ENCODE measurements around the gene ARHGAP42.
"Not testable (repeated sequence)": the region's sequence is repeated elsewhere in the genome, so short reads cannot be mapped to it uniquely, and the experiment has no call there.

ARHGAP42 gene

DNA sequence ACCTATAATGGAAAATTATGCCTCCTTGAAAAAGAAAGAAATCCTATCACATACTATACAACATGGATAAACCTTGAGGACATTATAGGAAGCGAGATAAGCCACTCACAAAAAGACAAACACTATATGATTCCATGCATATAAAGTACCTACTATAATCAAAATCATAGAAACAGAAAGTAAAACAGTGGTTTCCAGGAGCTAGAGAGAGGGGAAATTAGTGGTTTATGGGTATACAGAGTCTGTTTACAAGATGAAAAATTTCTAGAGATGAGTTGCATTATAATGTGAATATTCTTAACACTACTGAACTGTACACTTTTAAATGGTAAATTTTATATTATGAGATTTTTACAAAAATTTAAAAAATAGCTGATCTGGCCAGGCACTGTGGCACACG is 40.5 kb upstream of the ARHGAP42 start:
- H3K27ac ChIP-seq (ENCODE audit: low read depth, low read length), result no peak overlapping the region
- no peak overlapping the region for H3K4me2 ChIP-seq (ENCODE audit: low read length)
- no peaks in the 10 kb centered on the region for H3F3A ChIP-seq (ENCODE audit: control insufficient read depth, insufficient read depth)
- H3K4me1 ChIP-seq (ENCODE audit: control insufficient read depth, low read length), result no peaks in the 10 kb centered on the region
- no peaks in the 10 kb centered on the region for H3K36me3 ChIP-seq (ENCODE audit: control insufficient read depth, low read length)
- no peaks in the 10 kb centered on the region for H3K79me2 ChIP-seq (ENCODE audit: control insufficient read depth, low read length)
- H3K9me2 ChIP-seq (replicated peaks; ENCODE audit: control insufficient read depth, low read length), result no peaks in the 10 kb centered on the region
- no peaks in the 10 kb centered on the region for H3K9me3 ChIP-seq (ENCODE audit: control insufficient read depth, insufficient read depth, low read length)
- no peaks in the 10 kb centered on the region for H3K27me3 ChIP-seq (ENCODE audit: control insufficient read depth, low read length)
- no peaks in the 10 kb centered on the region for H4K20me1 ChIP-seq (ENCODE audit: control insufficient read depth, insufficient read depth, low read depth, low read length)
- TF ChIP-seq CTCF (IDR thresholded peaks at IDR 0.05; ENCODE audit: low read depth, low read length, poor library complexity, severe bottlenecking), result no peak
- TF ChIP-seq EZH2phosphoT487 (IDR thresholded peaks at IDR 0.05; ENCODE audit: borderline replicate concordance, low read length), result no peak
- no peak overlapping the region for H3K4me3 ChIP-seq (ENCODE audit: low read length)

DNA sequence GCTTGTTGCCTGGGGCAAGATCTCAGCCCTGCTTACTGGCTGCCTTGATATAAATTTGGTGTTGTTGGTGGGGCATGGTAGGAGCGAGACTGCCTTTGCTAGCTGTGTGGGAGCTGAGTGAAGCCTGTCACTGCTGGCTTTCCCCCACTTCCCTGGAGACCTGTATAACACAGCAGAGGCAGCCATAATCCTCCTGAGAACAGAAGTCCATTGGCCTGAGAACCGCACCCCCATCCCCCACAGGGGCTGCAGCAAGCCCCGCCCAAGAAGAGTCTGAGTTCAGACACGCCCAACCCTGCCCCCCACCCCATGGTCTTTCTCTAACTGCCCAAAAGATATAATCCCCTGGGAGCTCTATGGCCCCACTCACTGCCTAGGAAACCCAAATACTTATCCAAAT is 39.2 kb upstream of the ARHGAP42 start:
- TF ChIP-seq CTCF (IDR thresholded peaks at IDR 0.05; ENCODE audit: low read depth, low read length, poor library complexity, severe bottlenecking) (no peak), EZH2phosphoT487 (IDR thresholded peaks at IDR 0.05; ENCODE audit: borderline replicate concordance, low read length) (no peak)
- no peak overlapping the region for H3K27ac ChIP-seq (ENCODE audit: low read depth, low read length)

DNA sequence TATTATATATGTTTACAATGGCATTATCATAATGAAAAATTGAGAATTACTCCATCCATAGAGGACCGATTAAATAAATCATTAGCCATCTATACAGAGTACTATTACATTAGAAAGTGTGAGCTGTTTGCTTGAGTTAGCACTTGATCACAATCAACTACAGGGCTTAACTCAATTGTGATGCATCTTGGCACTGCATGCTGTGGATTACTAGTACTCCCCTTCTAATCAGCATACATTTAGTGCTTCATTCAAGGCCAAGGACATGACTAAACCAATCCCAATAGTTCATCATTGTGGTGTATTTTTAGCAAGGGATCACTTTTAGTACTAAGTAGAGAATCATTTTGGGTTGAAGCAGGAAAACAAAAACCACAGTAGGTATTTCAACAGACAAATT is 23.5 kb upstream of the ARHGAP42 start:
- Histone ChIP-seq H3K9me2 (replicated peaks; ENCODE audit: control insufficient read depth, low read length) (no peaks in the 10 kb centered on the region), H3F3A (ENCODE audit: control insufficient read depth, insufficient read depth) (no peaks in the 10 kb centered on the region), H4K20me1 (ENCODE audit: control insufficient read depth, insufficient read depth, low read depth, low read length) (no peaks in the 10 kb centered on the region), H3K27me3 (ENCODE audit: control insufficient read depth, low read length) (no peaks in the 10 kb centered on the region), H3K4me1 (ENCODE audit: control insufficient read depth, low read length) (no peaks in the 10 kb centered on the region), H3K9me3 (ENCODE audit: control insufficient read depth, insufficient read depth, low read length) (no peaks in the 10 kb centered on the region), H3K4me2 (ENCODE audit: low read length) (no peak overlapping the region), H3K36me3 (ENCODE audit: control insufficient read depth, low read length) (no peaks in the 10 kb centered on the region), H3K4me3 (ENCODE audit: low read length) (no peak overlapping the region), H3K79me2 (ENCODE audit: control insufficient read depth, low read length) (no peaks in the 10 kb centered on the region), H3K27ac (ENCODE audit: low read depth, low read length) (no peak overlapping the region)
- no peak for TF ChIP-seq EZH2phosphoT487 (IDR thresholded peaks at IDR 0.05; ENCODE audit: borderline replicate concordance, low read length)
- no peak for TF ChIP-seq CTCF (IDR thresholded peaks at IDR 0.05; ENCODE audit: low read depth, low read length, poor library complexity, severe bottlenecking)

More for the DNA sequence above, 39.2 kb upstream of the ARHGAP42 start:
- Histone ChIP-seq H3K9me3 (ENCODE audit: control insufficient read depth, insufficient read depth, low read length) (no peaks in the 10 kb centered on the region), H3K27me3 (ENCODE audit: control insufficient read depth, low read length) (no peaks in the 10 kb centered on the region), H3K4me2 (ENCODE audit: low read length) (no peak overlapping the region), H3K4me1 (ENCODE audit: control insufficient read depth, low read length) (no peaks in the 10 kb centered on the region), H3F3A (ENCODE audit: control insufficient read depth, insufficient read depth) (no peaks in the 10 kb centered on the region), H3K9me2 (replicated peaks; ENCODE audit: control insufficient read depth, low read length) (no peaks in the 10 kb centered on the region), H3K79me2 (ENCODE audit: control insufficient read depth, low read length) (no peaks in the 10 kb centered on the region), H4K20me1 (ENCODE audit: control insufficient read depth, insufficient read depth, low read depth, low read length) (no peaks in the 10 kb centered on the region), H3K36me3 (ENCODE audit: control insufficient read depth, low read length) (no peaks in the 10 kb centered on the region), H3K4me3 (ENCODE audit: low read length) (no peak overlapping the region)

GRCh38 chr11:100663996-100664395 is 23.1 kb upstream of the ARHGAP42 start:
- H3K4me3 ChIP-seq (ENCODE audit: low read length), result no peak overlapping the region
- H3K4me1 ChIP-seq (ENCODE audit: control insufficient read depth, low read length), result no peaks in the 10 kb centered on the region
- no peaks in the 10 kb centered on the region for H3K36me3 ChIP-seq (ENCODE audit: control insufficient read depth, low read length)
- H3K79me2 ChIP-seq (ENCODE audit: control insufficient read depth, low read length), result no peaks in the 10 kb centered on the region
- no peaks in the 10 kb centered on the region for H3F3A ChIP-seq (ENCODE audit: control insufficient read depth, insufficient read depth)
- no peaks in the 10 kb centered on the region for H3K9me3 ChIP-seq (ENCODE audit: control insufficient read depth, insufficient read depth, low read length)
- H3K27me3 ChIP-seq (ENCODE audit: control insufficient read depth, low read length), result no peaks in the 10 kb centered on the region
- no peak overlapping the region for H3K4me2 ChIP-seq (ENCODE audit: low read length)
- TF ChIP-seq CTCF (IDR thresholded peaks at IDR 0.05; ENCODE audit: low read depth, low read length, poor library complexity, severe bottlenecking) (no peak), EZH2phosphoT487 (IDR thresholded peaks at IDR 0.05; ENCODE audit: borderline replicate concordance, low read length) (no peak)
- H4K20me1 ChIP-seq (ENCODE audit: control insufficient read depth, insufficient read depth, low read depth, low read length), result no peaks in the 10 kb centered on the region
- no peaks in the 10 kb centered on the region for H3K9me2 ChIP-seq (replicated peaks; ENCODE audit: control insufficient read depth, low read length)
- H3K27ac ChIP-seq (ENCODE audit: low read depth, low read length), result no peak overlapping the region

GRCh38 chr11:100666816-100667215 is 20.3 kb upstream of the ARHGAP42 start:
- not testable (repeated sequence) for H3F3A ChIP-seq (ENCODE audit: control insufficient read depth, insufficient read depth); H3K9me3 ChIP-seq (ENCODE audit: control insufficient read depth, insufficient read depth, low read length); H4K20me1 ChIP-seq (ENCODE audit: control insufficient read depth, insufficient read depth, low read depth, low read length); H3K27me3 ChIP-seq (ENCODE audit: control insufficient read depth, low read length); H3K79me2 ChIP-seq (ENCODE audit: control insufficient read depth, low read length); H3K9me2 ChIP-seq (replicated peaks; ENCODE audit: control insufficient read depth, low read length); H3K4me3 ChIP-seq (ENCODE audit: low read length); H3K27ac ChIP-seq (ENCODE audit: low read depth, low read length); H3K4me2 ChIP-seq (ENCODE audit: low read length); H3K36me3 ChIP-seq (ENCODE audit: control insufficient read depth, low read length); H3K4me1 ChIP-seq (ENCODE audit: control insufficient read depth, low read length)
